Muscle layer of colon (tissue), 2 donors: Measurements from ENCODE around the gene NT5DC2.

Experiments
- H3K27ac ChIP-seq: one replicate; pipeline ENCODE4 v1.7.0; 2013; ENCODE audit warnings: low read depth, mild to moderate bottlenecking, low read length, moderate library complexity
- H3K27me3 ChIP-seq, 2 donors: one replicate each; pipeline ENCODE4 v1.7.0; 2013; ENCODE audit warnings: low read length in 2 of 2, mild to moderate bottlenecking in 2 of 2; ENCODE audit not compliant: insufficient read depth in 2 of 2, control insufficient read depth in 1 of 2
- H3K36me3 ChIP-seq: one replicate; pipeline ENCODE4 v1.7.0; 2013; ENCODE audit warnings: mild to moderate bottlenecking, low read length; ENCODE audit not compliant: insufficient read depth
- H3K4me1 ChIP-seq: one replicate; pipeline ENCODE4 v1.7.0; 2013; ENCODE audit warnings: mild to moderate bottlenecking, low read length; ENCODE audit not compliant: insufficient read depth
- H3K4me3 ChIP-seq, 2 donors: one replicate each; pipeline ENCODE4 v1.7.0; 2013; ENCODE audit warnings: low read length in 2 of 2, low read depth in 1 of 2, mild to moderate bottlenecking in 1 of 2, moderate library complexity in 1 of 2
- H3K9ac ChIP-seq: one replicate; pipeline ENCODE4 v1.7.0; 2013; ENCODE audit warnings: low read length
- H3K9me3 ChIP-seq: one replicate; pipeline ENCODE4 v1.7.0; 2013; ENCODE audit warnings: mild to moderate bottlenecking, low read length
- donor health status: abdominal sarcoma.
- donor health status: Adenocarcinoma of cecum.

Gene NT5DC2

DNA sequence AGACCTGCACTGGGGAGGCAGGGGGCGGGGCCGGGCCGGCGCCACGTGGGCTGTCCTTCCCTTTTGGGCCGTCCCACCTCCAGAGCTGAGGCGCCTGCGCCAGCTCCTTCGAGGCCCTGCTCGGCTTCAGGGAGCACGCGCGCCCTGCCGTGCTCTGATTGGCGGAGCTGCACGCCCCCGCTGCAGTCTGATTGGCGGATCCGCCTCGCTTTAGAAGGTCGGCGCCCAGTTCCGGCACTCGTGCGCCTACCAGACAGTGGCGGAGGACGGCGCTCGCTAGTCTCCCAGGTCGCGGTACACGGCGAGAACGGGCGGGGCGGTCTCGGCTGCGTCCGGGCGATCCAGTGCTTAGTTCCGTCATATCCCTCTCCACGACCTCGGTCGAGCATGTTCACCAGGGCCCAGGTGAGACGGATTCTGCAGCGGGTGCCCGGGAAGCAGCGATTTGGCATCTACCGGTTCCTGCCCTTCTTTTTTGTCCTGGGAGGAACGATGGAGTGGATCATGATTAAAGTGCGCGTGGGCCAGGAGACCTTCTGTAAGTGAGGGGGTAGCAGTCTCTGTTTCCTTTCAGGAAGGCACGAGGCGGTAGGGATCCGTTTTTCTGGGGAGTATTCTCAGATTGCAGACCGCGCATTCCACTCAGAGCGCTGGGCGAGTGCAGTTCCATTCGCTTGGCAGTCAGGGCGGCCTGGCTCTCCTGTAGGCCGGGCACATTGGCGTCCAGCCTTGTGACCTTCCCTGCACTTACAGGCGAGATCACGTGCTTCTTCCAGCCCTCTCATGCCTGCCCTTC is 2.9 kb upstream of the NT5DC2 start, which contains the start of gene UQCC5:
Gene UQCC5, plus strand, starts transcription at position 237 of the 796 bp plus-strand sequence. Its CDS starts 151 bp downstream, at position 388.
- H3K9ac ChIP-seq, result peak within 1 kb of the TSS; percentile 47
- no peaks in the 10 kb centered on the region for H3K9me3 ChIP-seq
- H3K4me1 ChIP-seq, result peaks cover 37% of the 10 kb centered on the region
- peak within 1 kb of the TSS; percentile 74 to 84 for H3K4me3 ChIP-seq
- H3K36me3 ChIP-seq, result peaks cover 5% of the 10 kb centered on the region
- peak within 1 kb of the TSS; percentile 91 for H3K27ac ChIP-seq
- no peaks in the 10 kb centered on the region for H3K27me3 ChIP-seq

DNA sequence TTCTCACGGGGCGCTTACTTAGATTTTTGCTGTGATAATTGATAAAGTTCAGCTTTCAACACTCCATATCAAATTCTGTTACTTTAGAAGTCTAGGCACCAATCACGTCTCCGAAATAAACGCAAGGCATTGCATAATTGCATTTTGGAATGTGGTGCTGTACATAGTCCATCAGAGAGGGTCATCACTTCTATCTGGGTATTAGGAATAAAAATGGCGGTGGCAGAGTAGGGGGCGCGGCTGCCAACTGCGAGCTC is 2.4 kb upstream of the NT5DC2 start:
- peaks cover 37% of the 10 kb centered on the region for H3K4me1 ChIP-seq
- peak overlapping the region; percentile 54 for H3K27ac ChIP-seq
- H3K36me3 ChIP-seq, result peaks cover 5% of the 10 kb centered on the region
- H3K27me3 ChIP-seq, result no peaks in the 10 kb centered on the region
- no peak overlapping the region for H3K9ac ChIP-seq
- peak overlapping the region; percentile 21 to 38 for H3K4me3 ChIP-seq
- H3K9me3 ChIP-seq, result no peaks in the 10 kb centered on the region

DNA sequence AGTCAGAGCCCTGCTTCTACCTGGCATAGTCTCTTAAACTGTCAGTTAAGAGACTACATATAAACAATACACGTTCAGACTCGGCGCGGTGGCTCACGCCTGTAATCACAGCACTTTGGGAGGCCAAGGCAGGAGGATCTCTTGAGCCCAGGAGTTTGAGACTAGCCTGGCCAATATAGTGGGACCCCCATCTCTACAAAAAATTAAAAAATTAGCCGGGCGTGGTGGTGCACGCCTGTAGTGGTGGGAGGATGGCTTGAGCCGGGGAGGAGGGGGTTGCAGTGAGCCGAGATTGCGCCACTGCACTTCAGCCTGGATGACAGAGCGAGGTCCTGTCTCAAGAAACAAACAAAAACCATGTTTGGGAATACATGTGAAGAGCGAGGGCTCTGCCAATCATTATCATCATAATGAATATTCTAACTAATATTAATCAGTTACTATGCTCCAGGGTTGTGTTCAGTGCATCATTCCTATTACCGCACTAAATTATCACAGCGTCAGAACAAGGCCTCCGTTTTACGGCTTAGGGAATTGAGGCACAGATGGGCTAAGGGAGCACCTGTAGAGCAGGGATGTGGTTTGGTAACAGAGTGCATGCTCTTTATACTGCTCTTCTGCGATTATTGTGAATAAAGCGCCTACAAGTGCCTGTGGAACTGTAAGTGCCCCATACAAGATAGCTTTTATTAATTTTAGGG is 1.9 kb upstream of the NT5DC2 start:
- H3K9ac ChIP-seq, result no peak overlapping the region
- peaks cover 37% of the 10 kb centered on the region for H3K4me1 ChIP-seq
- H3K27me3 ChIP-seq, result no peaks in the 10 kb centered on the region
- peak overlapping the region; percentile 54 for H3K27ac ChIP-seq
- H3K9me3 ChIP-seq, result no peaks in the 10 kb centered on the region
- peak overlapping the region; percentile 21 to 38 for H3K4me3 ChIP-seq
- H3K36me3 ChIP-seq, result peaks cover 5% of the 10 kb centered on the region

DNA sequence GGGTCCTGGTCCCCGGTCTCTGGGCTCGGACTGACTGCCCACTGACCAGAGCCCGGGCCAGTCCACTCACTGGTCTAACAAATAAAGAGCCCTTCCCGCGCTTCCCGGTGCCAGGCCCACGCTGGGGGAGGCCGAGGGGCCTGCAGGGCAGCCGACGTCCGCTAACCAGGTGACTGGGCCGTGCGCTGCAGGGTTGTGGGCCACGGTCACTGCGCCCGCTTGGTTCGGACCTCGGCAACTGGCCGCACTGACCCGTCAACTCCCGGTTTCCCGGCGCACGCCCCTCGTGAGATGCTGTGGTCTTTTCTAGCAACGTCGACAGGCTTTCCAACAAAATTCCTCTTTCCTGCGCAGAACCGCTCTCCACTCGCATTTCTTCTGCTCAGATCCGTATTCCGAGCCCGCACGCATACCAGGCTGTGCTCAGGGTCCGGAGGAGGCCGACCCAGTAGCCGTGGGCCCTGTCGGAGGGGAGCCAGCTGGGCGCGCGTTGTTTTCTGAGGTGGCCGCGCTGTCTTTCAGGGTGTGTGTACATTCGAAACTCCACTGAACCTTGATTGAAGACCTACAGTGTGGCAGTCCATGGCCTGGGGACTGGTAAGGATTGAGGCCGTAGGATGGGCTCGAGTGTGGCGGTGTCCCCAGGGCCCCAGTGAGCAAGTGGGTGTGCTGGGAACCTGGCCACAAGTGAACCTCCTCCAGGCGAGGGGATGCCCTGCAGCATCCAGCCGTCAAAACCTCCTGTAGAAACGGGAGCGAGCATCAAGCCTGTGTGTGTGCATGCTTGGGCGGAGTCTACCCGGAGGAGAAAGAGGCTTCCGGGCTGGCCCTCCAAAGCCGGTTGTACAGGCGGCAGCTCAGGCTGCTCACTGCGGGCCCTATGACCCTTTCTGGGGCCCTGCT is 875 bp upstream of the NT5DC2 start:
- Histone ChIP-seq H3K4me3 (peak overlapping the region; percentile 54 to 61), H3K4me1 (peaks cover 37% of the 10 kb centered on the region)

DNA sequence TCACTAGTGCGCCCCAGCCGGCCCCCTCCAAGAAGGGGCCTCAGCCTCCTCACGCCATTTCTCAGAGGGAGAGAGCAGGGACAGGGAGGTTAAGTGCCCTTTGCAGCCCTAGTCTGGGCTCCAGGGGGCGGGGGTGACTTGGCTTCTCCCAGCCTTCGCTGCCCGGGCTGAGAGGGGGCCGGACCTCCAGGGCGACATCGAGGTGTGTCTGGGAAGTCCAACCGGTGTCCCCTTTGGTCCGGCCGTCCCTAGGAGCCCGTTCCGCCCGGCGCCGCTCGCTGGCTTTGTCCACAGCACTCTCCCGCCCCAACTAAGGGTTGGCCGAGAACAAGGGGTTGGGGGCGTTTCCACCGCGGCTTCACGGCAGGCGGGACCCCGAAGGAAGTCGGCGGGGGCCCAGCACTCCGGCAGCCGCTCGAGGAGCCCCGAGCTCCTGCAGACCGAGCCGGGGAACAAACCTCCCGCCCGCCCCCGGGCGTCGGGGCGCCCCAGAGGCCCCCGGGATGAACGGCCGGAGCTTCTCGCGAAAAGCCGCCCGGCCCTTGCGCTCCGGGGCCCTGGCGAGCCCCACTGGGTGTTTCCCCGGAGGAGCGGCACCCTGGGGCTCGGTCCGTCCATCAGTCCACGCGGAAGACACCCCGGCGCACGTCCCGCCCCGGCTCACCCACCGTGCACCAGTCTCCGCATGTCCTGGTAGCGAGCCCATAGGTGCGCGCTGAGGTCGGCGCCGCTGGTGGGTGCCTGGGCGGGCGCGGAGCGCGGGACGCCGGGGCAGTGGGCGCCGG is 627 bp downstream of the NT5DC2 start:
- Histone ChIP-seq H3K27ac (peak overlapping the region; percentile 23), H3K9ac (no peak overlapping the region)

More for the DNA sequence above, 875 bp upstream of the NT5DC2 start:
- no peaks in the 10 kb centered on the region for H3K36me3 ChIP-seq
- H3K9me3 ChIP-seq, result no peaks in the 10 kb centered on the region
- H3K27me3 ChIP-seq, result no peaks in the 10 kb centered on the region
- no peak overlapping the region for H3K9ac ChIP-seq
- peak overlapping the region; percentile 63 for H3K27ac ChIP-seq

DNA sequence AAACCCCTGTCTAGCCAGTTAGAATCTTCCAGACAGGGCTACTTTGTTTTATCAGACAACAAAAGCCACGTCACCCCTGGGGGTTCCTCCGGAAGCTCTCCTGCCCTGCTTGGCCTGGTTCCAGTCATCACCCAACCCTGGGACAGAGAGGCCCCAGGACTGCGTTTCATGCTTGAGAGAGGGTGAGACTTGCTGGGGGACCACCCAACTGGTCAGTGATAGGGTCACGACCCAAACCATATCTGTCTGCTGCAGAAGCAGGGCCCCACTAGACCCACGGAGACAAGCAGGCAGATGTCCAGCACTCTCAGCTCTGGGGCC is 1.2 kb downstream of the NT5DC2 start:
- Histone ChIP-seq H3K27me3 (no peaks in the 10 kb centered on the region), H3K9me3 (no peaks in the 10 kb centered on the region), H3K36me3 (peaks cover 3% of the 10 kb centered on the region), H3K4me1 (peaks cover 20% of the 10 kb centered on the region), H3K4me3 (peak overlapping the region in 1 of 2 donors; percentile 23), H3K27ac (no peak overlapping the region), H3K9ac (no peak overlapping the region)

More for the DNA sequence above, 627 bp downstream of the NT5DC2 start:
- Histone ChIP-seq H3K36me3 (no peaks in the 10 kb centered on the region), H3K4me3 (peak overlapping the region; percentile 23 to 42), H3K27me3 (no peaks in the 10 kb centered on the region), H3K9me3 (no peaks in the 10 kb centered on the region), H3K4me1 (peaks cover 26% of the 10 kb centered on the region)

DNA sequence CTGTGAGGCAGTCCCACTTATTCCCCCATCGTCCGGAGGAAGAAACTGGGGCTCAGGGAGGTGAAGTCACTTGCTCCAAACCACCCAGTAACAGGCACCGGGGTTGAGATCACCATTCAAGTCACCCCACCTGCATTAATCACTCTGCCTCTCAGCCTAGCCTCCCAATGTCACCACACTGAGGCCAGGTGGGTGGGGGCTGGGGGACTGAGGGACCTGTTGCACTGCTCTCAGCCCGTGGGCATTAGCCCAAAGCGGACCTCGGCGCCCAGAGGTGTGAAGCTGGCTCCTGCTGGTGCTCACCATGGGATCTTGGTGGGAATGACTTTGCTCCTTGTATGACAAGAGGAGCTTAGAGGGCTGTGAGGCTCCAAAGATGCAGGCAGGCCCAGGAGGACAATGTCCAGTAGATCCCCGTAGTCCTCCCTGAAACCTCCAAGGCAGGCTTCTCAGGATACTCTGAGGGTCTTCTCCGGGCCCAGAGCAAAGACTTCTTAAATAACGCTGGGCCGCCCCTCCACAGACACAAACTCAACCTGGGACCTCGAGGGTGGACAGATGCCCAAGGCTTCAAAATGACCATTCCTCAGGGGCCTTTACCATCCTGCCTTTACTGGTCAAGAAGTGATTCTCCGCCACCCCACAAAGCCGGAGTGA is 1.7 kb downstream of the NT5DC2 start:
- Histone ChIP-seq H3K9ac (no peak overlapping the region), H3K9me3 (no peaks in the 10 kb centered on the region), H3K36me3 (peaks cover 5% of the 10 kb centered on the region), H3K4me3 (no peak overlapping the region), H3K27me3 (no peaks in the 10 kb centered on the region), H3K27ac (no peak overlapping the region), H3K4me1 (peaks cover 17% of the 10 kb centered on the region)

DNA sequence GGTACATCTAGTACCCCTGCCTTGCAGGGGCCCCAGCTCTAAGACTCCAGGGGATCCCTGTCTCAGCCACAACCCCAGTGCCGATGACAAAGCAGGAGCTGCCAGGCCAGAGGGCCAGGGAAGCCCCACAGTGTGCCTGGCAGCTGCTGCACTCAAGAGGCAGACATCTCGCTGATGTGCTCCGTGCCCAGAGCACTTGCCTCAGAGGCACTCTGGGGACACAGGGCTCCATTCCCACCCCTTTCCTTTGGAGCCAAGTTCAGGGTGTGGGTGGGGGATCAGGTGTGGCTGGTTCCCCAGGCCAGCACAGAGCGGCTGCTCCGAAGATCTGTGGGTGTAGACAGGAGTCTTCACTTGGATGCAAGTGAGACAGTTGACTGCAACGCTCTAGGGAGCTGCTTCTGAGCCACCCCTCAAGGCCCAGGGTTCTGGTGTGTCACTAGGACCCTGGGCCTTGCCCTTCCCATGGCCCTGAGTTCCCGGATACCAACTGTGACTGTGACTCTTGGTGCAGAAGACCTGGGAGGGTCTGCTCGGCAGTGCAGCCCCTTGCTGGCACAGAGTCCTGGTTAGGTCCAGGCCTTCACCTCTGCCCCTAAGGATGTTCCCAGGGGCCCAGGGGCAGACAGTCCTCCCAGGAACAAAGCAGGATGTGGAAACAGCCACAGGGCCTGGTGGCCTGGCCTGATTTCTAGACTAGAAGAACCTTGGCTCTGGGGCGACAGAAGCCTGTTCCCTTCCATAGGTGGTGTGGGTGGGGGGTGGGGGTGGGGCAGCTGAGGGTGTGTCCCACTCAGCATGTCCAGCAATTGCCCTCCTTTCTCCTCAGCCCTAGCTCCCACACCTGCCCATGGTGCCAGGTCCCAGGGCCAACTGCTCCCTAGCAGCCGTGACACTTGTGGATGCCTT is 2.5 kb downstream of the NT5DC2 start:
- H3K27me3 ChIP-seq, result no peaks in the 10 kb centered on the region
- H3K4me1 ChIP-seq, result peaks cover 17% of the 10 kb centered on the region
- no peak overlapping the region for H3K9ac ChIP-seq
- H3K9me3 ChIP-seq, result no peaks in the 10 kb centered on the region
- no peak overlapping the region for H3K27ac ChIP-seq
- peaks cover 5% of the 10 kb centered on the region for H3K36me3 ChIP-seq
- no peak overlapping the region for H3K4me3 ChIP-seq

DNA sequence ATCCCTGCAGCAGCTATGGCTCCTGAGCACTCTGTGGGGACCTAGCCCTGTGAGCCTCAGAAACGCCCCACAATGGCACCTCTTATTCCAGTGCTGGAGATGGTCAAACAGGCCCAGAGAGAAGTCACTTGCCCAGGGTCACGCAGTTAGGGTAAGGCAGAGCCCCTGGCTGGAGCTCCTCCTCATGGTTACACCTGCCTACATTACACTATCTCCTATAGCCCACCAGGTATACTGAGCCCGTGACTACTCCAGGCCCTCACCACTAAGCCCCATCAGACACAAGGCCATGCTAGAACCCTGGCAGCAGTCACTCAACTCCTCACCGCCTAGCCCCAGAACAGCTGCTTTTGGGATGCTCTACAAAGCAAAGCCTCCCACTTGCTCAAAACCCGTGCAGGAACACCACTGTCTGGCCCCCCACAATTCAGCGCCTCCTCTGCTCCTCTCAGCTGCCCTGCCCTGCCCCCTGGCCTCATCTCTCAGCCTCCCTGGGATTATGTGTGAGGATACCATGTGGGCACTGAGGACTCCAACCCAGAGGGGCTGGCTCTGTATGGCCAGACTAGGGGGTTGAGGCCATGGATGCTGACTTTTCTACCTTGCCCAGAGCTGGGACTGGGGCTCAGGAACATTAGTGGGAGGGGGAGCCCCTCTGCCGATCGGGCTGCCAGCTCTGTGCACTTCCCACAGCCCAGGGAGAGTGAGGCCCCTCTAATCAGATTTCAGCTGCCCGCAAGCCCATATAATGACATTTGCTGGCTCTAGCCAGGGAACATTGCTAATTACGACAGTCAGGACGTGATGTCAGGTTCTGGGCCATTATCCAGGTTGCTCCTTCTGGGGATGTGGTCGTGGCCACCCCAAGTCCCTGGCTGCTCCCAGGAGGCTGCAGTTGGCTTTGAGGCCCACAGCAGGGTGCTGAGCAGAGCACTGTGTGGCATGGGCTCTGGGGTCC is 4.0 kb downstream of the NT5DC2 start:
- H3K36me3 ChIP-seq, result peaks cover 5% of the 10 kb centered on the region
- no peak overlapping the region for H3K4me3 ChIP-seq
- H3K9me3 ChIP-seq, result no peaks in the 10 kb centered on the region
- peaks cover 5% of the 10 kb centered on the region for H3K4me1 ChIP-seq
- no peak overlapping the region for H3K9ac ChIP-seq
- no peaks in the 10 kb centered on the region for H3K27me3 ChIP-seq
- H3K27ac ChIP-seq, result no peak overlapping the region
